CMK (cell line): ENCODE data around the gene S100A7A.
"Not testable (repeated sequence)": the region's sequence is repeated elsewhere in the genome, so short reads cannot be mapped to it uniquely, and the experiment has no call there.

Experiments
- DNase-seq: peaks from one replicate; pipeline ENCODE4 v3.0.0-alpha.2; 2010; ENCODE audit warnings: low read depth

S100A7A gene

DNA sequence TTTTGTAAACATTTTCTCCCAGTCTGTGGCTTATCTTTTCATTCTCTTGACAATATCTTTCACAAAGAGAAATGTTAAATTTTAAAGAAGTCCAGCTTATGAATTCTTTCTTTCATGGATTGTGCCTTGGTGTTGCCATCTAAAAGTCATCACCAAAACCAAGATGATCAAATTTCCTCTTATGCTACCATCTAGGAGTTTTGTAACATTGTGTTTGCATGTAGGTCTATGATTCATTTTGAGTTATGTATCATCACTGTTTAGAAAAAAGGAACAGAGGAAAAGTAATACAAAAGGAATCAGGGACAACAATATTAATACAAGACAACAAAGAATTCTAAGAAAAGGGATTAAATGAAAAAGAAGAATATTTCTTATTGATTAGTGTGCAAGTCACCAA is 46.4 kb downstream of the S100A7A start:
- not testable (repeated sequence) for DNase-seq

DNA sequence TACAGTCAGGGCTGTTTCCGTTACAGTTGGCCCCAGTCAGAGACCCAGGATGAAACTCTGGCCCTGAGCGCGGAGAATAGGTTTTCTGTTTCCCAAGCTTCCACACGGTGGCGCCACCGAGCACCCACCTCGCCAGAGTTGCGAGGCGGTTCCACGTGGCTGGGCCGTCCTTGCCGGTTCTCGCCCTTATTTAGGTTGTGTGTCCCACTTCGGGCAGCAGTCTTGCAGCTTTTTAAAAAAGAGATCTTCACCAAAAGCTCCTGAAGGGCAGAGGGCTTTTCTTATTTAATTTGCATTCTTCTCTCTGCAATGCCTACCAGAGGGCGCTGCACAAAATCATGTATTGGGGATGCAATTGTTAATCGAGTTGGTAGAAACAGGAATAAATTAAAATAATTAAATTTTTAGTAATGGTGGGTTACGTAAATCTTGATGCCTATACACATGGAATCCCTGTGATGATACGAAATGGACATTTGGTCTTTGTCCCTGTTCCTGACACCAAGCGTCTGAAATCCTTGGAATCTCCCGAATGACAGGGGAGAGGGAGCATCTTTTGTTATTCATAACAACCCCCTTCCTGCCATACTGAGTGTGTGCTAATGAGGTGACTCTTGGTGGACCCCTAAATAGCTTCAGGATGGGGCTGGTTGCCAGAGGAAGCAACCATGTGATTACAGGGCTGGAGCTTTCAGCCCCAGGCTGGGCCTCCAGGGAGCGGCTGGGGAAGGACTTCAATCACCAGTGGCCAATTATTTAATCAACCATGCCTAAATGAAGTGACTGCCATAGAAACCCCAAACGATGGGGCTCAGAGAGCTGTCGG is 49.7 kb downstream of the S100A7A start:
- peak; percentile 12 for DNase-seq

DNA sequence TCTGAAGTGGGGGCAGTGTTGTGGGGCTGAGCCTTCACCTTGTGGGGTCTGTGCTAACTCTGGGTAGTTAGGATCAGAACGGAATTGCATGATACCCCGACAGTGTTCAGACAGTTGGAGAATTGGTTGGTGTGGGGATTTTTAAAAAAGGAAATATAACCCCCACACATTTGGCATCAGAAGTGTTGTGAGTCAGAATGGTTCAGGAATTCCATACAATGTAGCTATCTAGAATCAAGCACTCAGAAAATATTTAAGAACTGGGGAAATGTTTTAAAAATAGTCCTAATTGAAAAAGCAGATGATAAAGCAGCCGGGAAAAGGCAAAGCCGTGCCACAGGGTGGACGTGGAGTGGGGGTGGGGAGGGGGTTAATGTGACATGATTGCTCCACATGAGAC is 50.6 kb downstream of the S100A7A start:
- no peak for DNase-seq

DNA sequence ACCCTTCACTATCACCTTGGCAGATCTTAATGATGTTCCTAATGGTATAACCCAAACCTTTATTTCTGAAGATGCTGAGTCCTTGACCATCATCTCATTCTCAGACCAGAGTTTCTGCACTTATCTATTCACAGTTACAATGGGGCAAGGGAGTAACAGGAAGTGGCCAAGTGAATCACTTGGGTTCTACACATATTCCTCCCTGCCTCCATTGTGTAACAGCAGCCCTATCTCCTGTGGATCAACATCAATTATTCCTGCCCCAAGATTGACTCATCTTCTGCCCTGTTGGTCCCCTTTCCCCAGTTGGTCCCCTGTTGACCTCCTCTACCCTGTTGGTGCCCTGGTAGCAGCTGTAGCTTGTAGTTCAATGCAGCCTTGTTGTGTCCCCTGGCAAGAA is 54.4 kb downstream of the S100A7A start:
- DNase-seq, result no peak
